ENCODE data around the gene ZNF487.

The ZNF487 gene

DNA sequence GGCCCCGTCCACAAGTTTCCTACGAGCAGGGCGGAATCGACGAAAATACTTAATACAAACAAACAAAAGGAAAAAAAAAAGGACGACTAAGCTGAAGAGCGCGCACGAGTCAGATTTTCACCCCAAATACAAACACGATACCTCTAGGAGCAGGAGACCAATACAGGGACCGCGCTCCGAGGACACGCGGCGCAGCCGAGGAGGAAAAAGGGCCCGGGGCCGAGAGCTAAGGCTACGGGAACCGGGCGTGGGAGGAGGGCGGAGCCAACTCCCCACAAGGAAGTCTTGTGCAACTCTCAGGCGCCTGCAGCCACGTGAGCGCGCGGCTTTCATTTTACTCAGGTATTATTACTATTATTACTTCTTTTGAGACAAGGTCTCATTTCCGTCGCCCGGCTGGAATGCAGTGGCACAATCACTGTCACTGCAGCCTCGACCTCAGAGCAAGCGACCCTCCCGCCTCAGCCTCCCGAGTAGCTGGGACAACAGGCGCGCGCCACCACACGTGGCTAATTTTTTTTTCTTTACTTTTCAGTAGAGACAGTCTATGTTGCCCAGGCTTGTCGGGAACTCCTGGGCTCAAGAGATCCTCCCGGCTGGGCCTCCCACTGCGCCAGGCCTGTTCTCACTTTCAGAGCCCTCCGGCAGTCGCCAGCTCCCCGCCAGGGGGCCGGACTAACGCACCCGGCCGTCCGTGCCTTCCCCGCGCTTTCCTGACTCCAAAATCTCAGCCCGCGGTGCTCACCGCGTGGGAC, 29.2 kb upstream of the ZNF487 start (continued):
- TF ChIP-seq SP3 (tag by site-specific recombination; IDR thresholded peaks at IDR 0.05) (peak; percentile 67; the same call in 1 of the 2 replicates), ZSCAN30 (tag by site-specific recombination; IDR thresholded peaks at IDR 0.05) (peak; percentile 22; the same call in 1 of the 2 replicates), ZNF621 (tag by site-specific recombination; IDR thresholded peaks at IDR 0.05) (no peak), REPIN1 (tag by site-specific recombination; IDR thresholded peaks at IDR 0.05; ENCODE audit: low read depth) (0 out of 2 replicates have a peak, but pooled peaks have one; percentile 22), ZSCAN16 (tag by site-specific recombination; IDR thresholded peaks at IDR 0.05) (no peak), KLF16 (tag by site-specific recombination; IDR thresholded peaks at IDR 0.05) (no peak), TCF7L2 (IDR thresholded peaks at IDR 0.05; ENCODE audit: borderline replicate concordance, low read depth, low read length) (no peak), EGR2 (tag by site-specific recombination; IDR thresholded peaks at IDR 0.05; ENCODE audit: low read depth) (peak; percentile 47), ZNF423 (tag by site-specific recombination; IDR thresholded peaks at IDR 0.05) (peak; percentile 85), ZNF658 (tag by site-specific recombination; IDR thresholded peaks at IDR 0.05) (no peak), ZNF140 (tag by site-specific recombination; IDR thresholded peaks at IDR 0.05) (peak; percentile 42), ZNF521 (tag by site-specific recombination; IDR thresholded peaks at IDR 0.05) (no peak)
- TF ChIP-seq, protein P1, sequence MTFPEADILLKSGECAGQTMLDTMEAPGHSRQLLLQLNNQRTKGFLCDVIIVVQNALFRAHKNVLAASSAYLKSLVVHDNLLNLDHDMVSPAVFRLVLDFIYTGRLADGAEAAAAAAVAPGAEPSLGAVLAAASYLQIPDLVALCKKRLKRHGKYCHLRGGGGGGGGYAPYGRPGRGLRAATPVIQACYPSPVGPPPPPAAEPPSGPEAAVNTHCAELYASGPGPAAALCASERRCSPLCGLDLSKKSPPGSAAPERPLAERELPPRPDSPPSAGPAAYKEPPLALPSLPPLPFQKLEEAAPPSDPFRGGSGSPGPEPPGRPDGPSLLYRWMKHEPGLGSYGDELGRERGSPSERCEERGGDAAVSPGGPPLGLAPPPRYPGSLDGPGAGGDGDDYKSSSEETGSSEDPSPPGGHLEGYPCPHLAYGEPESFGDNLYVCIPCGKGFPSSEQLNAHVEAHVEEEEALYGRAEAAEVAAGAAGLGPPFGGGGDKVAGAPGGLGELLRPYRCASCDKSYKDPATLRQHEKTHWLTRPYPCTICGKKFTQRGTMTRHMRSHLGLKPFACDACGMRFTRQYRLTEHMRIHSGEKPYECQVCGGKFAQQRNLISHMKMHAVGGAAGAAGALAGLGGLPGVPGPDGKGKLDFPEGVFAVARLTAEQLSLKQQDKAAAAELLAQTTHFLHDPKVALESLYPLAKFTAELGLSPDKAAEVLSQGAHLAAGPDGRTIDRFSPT (tag by site-specific recombination; IDR thresholded peaks at IDR 0.05): peak; percentile 57; the same call in 1 of the 2 replicates
- TF ChIP-seq, protein P2, sequence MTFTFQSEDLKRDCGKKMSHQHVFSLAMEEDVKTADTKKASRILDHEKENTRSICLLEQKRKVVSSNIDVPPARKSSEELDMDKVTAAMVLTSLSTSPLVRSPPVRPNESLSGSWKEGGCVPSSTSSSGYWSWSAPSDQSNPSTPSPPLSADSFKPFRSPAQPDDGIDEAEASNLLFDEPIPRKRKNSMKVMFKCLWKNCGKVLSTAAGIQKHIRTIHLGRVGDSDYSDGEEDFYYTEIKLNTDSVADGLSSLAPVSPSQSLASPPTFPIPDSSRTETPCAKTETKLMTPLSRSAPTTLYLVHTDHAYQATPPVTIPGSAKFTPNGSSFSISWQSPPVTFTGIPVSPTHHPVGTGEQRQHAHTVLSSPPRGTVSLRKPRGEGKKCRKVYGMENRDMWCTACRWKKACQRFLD (tag by site-specific recombination; IDR thresholded peaks at IDR 0.05): no peak
- TF ChIP-seq, protein P3, sequence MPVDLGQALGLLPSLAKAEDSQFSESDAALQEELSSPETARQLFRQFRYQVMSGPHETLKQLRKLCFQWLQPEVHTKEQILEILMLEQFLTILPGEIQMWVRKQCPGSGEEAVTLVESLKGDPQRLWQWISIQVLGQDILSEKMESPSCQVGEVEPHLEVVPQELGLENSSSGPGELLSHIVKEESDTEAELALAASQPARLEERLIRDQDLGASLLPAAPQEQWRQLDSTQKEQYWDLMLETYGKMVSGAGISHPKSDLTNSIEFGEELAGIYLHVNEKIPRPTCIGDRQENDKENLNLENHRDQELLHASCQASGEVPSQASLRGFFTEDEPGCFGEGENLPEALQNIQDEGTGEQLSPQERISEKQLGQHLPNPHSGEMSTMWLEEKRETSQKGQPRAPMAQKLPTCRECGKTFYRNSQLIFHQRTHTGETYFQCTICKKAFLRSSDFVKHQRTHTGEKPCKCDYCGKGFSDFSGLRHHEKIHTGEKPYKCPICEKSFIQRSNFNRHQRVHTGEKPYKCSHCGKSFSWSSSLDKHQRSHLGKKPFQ (tag by site-specific recombination; IDR thresholded peaks at IDR 0.05): peak; percentile 93
- TF ChIP-seq, protein P4, sequence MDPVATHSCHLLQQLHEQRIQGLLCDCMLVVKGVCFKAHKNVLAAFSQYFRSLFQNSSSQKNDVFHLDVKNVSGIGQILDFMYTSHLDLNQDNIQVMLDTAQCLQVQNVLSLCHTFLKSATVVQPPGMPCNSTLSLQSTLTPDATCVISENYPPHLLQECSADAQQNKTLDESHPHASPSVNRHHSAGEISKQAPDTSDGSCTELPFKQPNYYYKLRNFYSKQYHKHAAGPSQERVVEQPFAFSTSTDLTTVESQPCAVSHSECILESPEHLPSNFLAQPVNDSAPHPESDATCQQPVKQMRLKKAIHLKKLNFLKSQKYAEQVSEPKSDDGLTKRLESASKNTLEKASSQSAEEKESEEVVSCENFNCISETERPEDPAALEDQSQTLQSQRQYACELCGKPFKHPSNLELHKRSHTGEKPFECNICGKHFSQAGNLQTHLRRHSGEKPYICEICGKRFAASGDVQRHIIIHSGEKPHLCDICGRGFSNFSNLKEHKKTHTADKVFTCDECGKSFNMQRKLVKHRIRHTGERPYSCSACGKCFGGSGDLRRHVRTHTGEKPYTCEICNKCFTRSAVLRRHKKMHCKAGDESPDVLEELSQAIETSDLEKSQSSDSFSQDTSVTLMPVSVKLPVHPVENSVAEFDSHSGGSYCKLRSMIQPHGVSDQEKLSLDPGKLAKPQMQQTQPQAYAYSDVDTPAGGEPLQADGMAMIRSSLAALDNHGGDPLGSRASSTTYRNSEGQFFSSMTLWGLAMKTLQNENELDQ (tag by site-specific recombination; IDR thresholded peaks at IDR 0.05; ENCODE audit: low read depth): no peak

DNA sequence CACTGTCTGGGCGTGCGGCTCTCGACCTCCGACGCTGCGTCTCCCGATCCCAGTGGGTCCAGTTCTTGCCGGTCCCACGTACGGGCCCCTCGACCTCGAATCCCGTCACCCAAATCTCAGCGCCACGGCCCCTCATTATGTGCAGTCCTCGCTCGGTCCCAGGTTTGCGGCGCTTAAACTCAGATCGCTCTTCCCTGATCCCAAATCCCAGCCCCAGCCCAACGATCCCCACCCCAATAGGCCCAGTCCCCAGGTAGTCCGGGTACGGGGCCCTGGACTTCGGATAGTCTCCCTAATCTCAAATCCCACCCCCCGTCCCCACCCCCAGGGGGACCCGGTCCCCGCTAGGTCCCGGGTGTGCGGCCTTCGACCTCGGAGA, 28.6 kb upstream of the ZNF487 start:
- Histone ChIP-seq H3K4me1 (ENCODE audit: control insufficient read depth, insufficient read depth, low read length) (peaks cover 8% of the 10 kb centered on the region; the same call in 1 of the 2 replicates), H3K9me3 (ENCODE audit: control insufficient read depth, insufficient read depth, low read depth, low read length) (no peaks in the 10 kb centered on the region), H3K27ac (ENCODE audit: extremely low read depth, low read depth, low read length) (peak overlapping the region; percentile 96), H3K36me3 (ENCODE audit: control insufficient read depth in 2 of 2, insufficient read depth in 1 of 2, low read length in 2 of 2) (peaks cover 3 to 6% of the 10 kb centered on the region in 2 experiments; a peak in 2 of 3 replicates), H3K4me3 (ENCODE audit: low read depth, low read length) (peak overlapping the region; percentile 74)
- POLR2A ChIA-PET: interaction anchor here (0.6 to 1.6 kb wide), 3 partner anchors 12 to 25 kb away, joined by 4 to 29 read pairs (median 4); no protein-coding TSS in a partner anchor
- CTCF ChIA-PET: interaction anchor here (0.7 kb wide), 1 partner anchor 144 kb away, joined by 3 read pairs; no protein-coding TSS in a partner anchor
- peak; percentile 55; the same call in 1 of the 2 replicates for TF ChIP-seq GFI1B (tag by site-specific recombination; IDR thresholded peaks at IDR 0.05)
- TF ChIP-seq, protein P5, sequence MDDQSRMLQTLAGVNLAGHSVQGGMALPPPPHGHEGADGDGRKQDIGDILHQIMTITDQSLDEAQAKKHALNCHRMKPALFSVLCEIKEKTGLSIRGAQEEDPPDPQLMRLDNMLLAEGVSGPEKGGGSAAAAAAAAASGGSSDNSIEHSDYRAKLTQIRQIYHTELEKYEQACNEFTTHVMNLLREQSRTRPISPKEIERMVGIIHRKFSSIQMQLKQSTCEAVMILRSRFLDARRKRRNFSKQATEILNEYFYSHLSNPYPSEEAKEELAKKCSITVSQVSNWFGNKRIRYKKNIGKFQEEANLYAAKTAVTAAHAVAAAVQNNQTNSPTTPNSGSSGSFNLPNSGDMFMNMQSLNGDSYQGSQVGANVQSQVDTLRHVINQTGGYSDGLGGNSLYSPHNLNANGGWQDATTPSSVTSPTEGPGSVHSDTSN (CRISPR knock-in tag; IDR thresholded peaks at IDR 0.05): 0 out of 2 replicates have a peak, but pooled peaks have one; percentile 28
- TF ChIP-seq, protein P6, sequence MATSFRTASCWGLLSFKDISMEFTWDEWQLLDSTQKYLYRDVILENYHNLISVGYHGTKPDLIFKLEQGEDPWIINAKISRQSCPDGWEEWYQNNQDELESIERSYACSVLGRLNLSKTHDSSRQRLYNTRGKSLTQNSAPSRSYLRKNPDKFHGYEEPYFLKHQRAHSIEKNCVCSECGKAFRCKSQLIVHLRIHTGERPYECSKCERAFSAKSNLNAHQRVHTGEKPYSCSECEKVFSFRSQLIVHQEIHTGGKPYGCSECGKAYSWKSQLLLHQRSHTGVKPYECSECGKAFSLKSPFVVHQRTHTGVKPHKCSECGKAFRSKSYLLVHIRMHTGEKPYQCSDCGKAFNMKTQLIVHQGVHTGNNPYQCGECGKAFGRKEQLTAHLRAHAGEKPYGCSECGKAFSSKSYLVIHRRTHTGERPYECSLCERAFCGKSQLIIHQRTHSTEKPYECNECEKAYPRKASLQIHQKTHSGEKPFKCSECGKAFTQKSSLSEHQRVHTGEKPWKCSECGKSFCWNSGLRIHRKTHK (tag by site-specific recombination; IDR thresholded peaks at IDR 0.05): no peak
- TF ChIP-seq GLIS2 (tag by site-specific recombination; IDR thresholded peaks at IDR 0.05): peak; percentile 78; the same call in 1 of the 2 replicates
- no peak for TF ChIP-seq ZNF404 (tag by site-specific recombination; IDR thresholded peaks at IDR 0.05)
- TF ChIP-seq KLF9 (tag by site-specific recombination; IDR thresholded peaks at IDR 0.05; ENCODE audit: low read depth): no peak
- TF ChIP-seq, protein P7, sequence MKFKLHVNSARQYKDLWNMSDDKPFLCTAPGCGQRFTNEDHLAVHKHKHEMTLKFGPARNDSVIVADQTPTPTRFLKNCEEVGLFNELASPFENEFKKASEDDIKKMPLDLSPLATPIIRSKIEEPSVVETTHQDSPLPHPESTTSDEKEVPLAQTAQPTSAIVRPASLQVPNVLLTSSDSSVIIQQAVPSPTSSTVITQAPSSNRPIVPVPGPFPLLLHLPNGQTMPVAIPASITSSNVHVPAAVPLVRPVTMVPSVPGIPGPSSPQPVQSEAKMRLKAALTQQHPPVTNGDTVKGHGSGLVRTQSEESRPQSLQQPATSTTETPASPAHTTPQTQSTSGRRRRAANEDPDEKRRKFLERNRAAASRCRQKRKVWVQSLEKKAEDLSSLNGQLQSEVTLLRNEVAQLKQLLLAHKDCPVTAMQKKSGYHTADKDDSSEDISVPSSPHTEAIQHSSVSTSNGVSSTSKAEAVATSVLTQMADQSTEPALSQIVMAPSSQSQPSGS (tag by site-specific recombination; IDR thresholded peaks at IDR 0.05; ENCODE audit: low read depth): no peak
- 0 out of 2 replicates have a peak, but pooled peaks have one; percentile 5 for TF ChIP-seq ZNF600 (tag by site-specific recombination; IDR thresholded peaks at IDR 0.05)

Data from HEK293 (cell line).